ENCODE results near the gene SELENOS.

- TF ChIP-seq CTCF (IDR thresholded peaks at IDR 0.05), result no peak
- TF ChIP-seq POLR2A (IDR thresholded peaks at IDR 0.05), result no peak
Measured at GRCh38 chr15:101246824-101247745, 30.2 kb downstream of the SELENOS start.

Measured in adrenal gland (tissue), 5 donors.